HEK293 (cell line): ENCODE results near the gene EID2.

ENCODE experiments used
- CTCF ChIA-PET: fragments of 350-600 bp; formaldehyde crosslinking; extraction: SDS; loops from one replicate; lab custom pipeline; 2021; ENCODE audit warnings: antibody characterized with exemption; lab: Yijun Ruan, JAX
- POLR2A ChIA-PET: fragments of 300-600 bp; formaldehyde crosslinking; extraction: SDS; loops from one replicate; lab custom pipeline; 2020; ENCODE audit warnings: antibody characterized with exemption, inconsistent platforms; lab: Yijun Ruan, JAX
- H3K27ac ChIP-seq: fragments of 200-500 bp; sonication (Bioruptor generic); 2 replicates; pipeline ENCODE4 v1.5.1; 2014; ENCODE audit warnings: low read depth, low read length, control low read depth, inconsistent platforms; ENCODE audit errors: extremely low read depth
- H3K36me3 ChIP-seq, 2 experiments: fragments of 200-500 bp in 1 of 2; sonication (Bioruptor generic) in 1 of 2; 1 replicate in 1 of 2; 2 replicates in 1 of 2; pipeline ENCODE4 v1.5.1; 2014 to 2017; ENCODE audit warnings: inconsistent platforms in 2 of 2, low read length in 2 of 2; ENCODE audit not compliant: control insufficient read depth in 2 of 2, insufficient read depth in 1 of 2
- H3K4me1 ChIP-seq: fragments of 200-500 bp; sonication (Bioruptor generic); 2 replicates; pipeline ENCODE4 v1.5.1; 2014; ENCODE audit warnings: mild to moderate bottlenecking, low read length, inconsistent platforms; ENCODE audit not compliant: control insufficient read depth, insufficient read depth
- H3K4me3 ChIP-seq: 2 replicates; pipeline ENCODE4 v1.5.1; 2011; ENCODE audit warnings: low read depth, mild to moderate bottlenecking, control low read depth, low read length, moderate library complexity
- H3K9me3 ChIP-seq: fragments of 200-500 bp; sonication (Bioruptor generic); 2 replicates; pipeline ENCODE4 v1.5.1; 2014; ENCODE audit warnings: low read depth, low read length, inconsistent platforms; ENCODE audit not compliant: control insufficient read depth, insufficient read depth
- KLF8 ChIP-seq: fragments of 450-650 bp; formaldehyde crosslinking; IDR thresholded peaks from 2 replicates; pipeline ENCODE4 v1.5.1; 2016; ENCODE audit warnings: missing biosample characterization, missing genetic modification characterization
- KLF9 ChIP-seq: fragments of 450-650 bp; formaldehyde crosslinking; IDR thresholded peaks from 2 replicates; pipeline ENCODE4 v1.5.1; 2016; ENCODE audit warnings: missing biosample characterization, missing genetic modification characterization, low read depth
- PRDM1 ChIP-seq: fragments of 450-650 bp; formaldehyde crosslinking; IDR thresholded peaks from 2 replicates; pipeline ENCODE4; 2016; ENCODE audit warnings: missing biosample characterization, missing genetic modification characterization
- PRDM4 ChIP-seq: fragments of 450-650 bp; formaldehyde crosslinking; IDR thresholded peaks from 2 replicates; pipeline ENCODE4 v1.5.1; 2017; ENCODE audit warnings: missing biosample characterization, missing genetic modification characterization
- REST ChIP-seq: fragments of 450-650 bp; formaldehyde crosslinking; IDR thresholded peaks from 2 replicates; pipeline ENCODE4 v1.5.1; 2016; ENCODE audit warnings: missing biosample characterization, missing genetic modification characterization
- YY2 ChIP-seq: fragments of 450-650 bp; formaldehyde crosslinking; IDR thresholded peaks from 2 replicates; pipeline ENCODE4 v1.5.1; 2016; ENCODE audit warnings: missing biosample characterization, missing genetic modification characterization
- ZBTB21 ChIP-seq: fragments of 450-650 bp; formaldehyde crosslinking; IDR thresholded peaks from 2 replicates; pipeline ENCODE4 v1.5.1; 2017; ENCODE audit warnings: missing biosample characterization, missing genetic modification characterization
- ZNF184 ChIP-seq: fragments of 450-650 bp; IDR thresholded peaks from 2 replicates; pipeline ENCODE4 v1.5.1; 2018; ENCODE audit warnings: missing biosample characterization, mild to moderate bottlenecking, missing genetic modification characterization
- ZNF202 ChIP-seq: fragments of 450-650 bp; formaldehyde crosslinking; IDR thresholded peaks from 2 replicates; pipeline ENCODE4 v1.5.1; 2016; ENCODE audit warnings: missing biosample characterization, missing genetic modification characterization, borderline replicate concordance
- ZNF280D ChIP-seq: fragments of 450-650 bp; formaldehyde crosslinking; IDR thresholded peaks from 2 replicates; pipeline ENCODE4 v1.5.1; 2016; ENCODE audit warnings: missing biosample characterization, missing genetic modification characterization
- ZNF362 ChIP-seq: fragments of 450-650 bp; formaldehyde crosslinking; IDR thresholded peaks from 2 replicates; pipeline ENCODE4 v1.5.1; 2016; ENCODE audit warnings: missing biosample characterization, missing genetic modification characterization
- ZNF366 ChIP-seq: fragments of 450-650 bp; formaldehyde crosslinking; conservative IDR thresholded peaks from 2 replicates; pipeline ENCODE4 v1.5.1; 2016; ENCODE audit warnings: missing biosample characterization, missing genetic modification characterization
- ZNF544 ChIP-seq: fragments of 450-650 bp; formaldehyde crosslinking; IDR thresholded peaks from 2 replicates; pipeline ENCODE4 v1.5.0; 2017; ENCODE audit warnings: missing biosample characterization, missing genetic modification characterization
- ZNF629 ChIP-seq: fragments of 450-650 bp; formaldehyde crosslinking; IDR thresholded peaks from 2 replicates; pipeline ENCODE4 v1.5.1; 2017; ENCODE audit warnings: missing biosample characterization, missing genetic modification characterization

EID2 gene

GRCh38 chr19:39582442-39582841 is 42.5 kb upstream of the EID2 start:
- H3K4me3 ChIP-seq = no peak overlapping the region

GRCh38 chr19:39568604-39569003 is 28.6 kb upstream of the EID2 start:
- H3K27ac ChIP-seq = no peak overlapping the region
- H3K4me1 ChIP-seq = 0 out of 2 replicates have a peak, but pooled peaks cover 4% of the 10 kb centered on the region
- H3K36me3 ChIP-seq = no peaks in the 10 kb centered on the region
- no peak overlapping the region for H3K4me3 ChIP-seq
- H3K9me3 ChIP-seq = no peaks in the 10 kb centered on the region; the same call in none of the 2 replicates
- 0 out of 2 replicates have a peak, but pooled peaks have one; percentile 13 for TF ChIP-seq ZNF366 (tag by site-specific recombination)
- TF ChIP-seq ZNF362 (tag by site-specific recombination) = no peak
- no peak for TF ChIP-seq KLF8 (tag by site-specific recombination)
- peak; percentile 70 for TF ChIP-seq ZNF629
- 0 out of 2 replicates have a peak, but pooled peaks have one; percentile 13 for TF ChIP-seq PRDM1
- peak; percentile 89 for TF ChIP-seq ZBTB21 (tag by site-specific recombination)
- ChIA-PET POLR2A (no interaction called here), CTCF (interaction anchor here (0.5 to 0.6 kb wide), 2 partner anchors 128 to 153 kb away, joined by 3 to 4 read pairs; no protein-coding TSS in a partner anchor)

More at GRCh38 chr19:39582442-39582841, 42.5 kb upstream of the EID2 start:
- TF ChIP-seq KLF9 (tag by site-specific recombination) = no peak
- TF ChIP-seq, all 188 proteins: peak for 0
- Histone ChIP-seq H3K36me3 (no peaks in the 10 kb centered on the region), H3K27ac (no peak overlapping the region), H3K4me1 (no peaks in the 10 kb centered on the region), H3K9me3 (peaks cover 6% of the 10 kb centered on the region)
- ChIA-PET POLR2A (no interaction called here), CTCF (no interaction called here)

GRCh38 chr19:39566064-39566463 is 26.1 kb upstream of the EID2 start:
- TF ChIP-seq ZNF280D (no peak), REST (tag by site-specific recombination) (peak; percentile 92), ZNF202 (no peak), PRDM4 (no peak), ZNF544 (no peak), YY2 (no peak), ZNF184 (tag by site-specific recombination) (no peak)
- ChIA-PET POLR2A (no interaction called here), CTCF (interaction anchor here (0.7 to 1.1 kb wide), 2 partner anchors 14 to 107 kb away, joined by 3 to 14 read pairs; no protein-coding TSS in a partner anchor)
- H3K9me3 ChIP-seq = no peaks in the 10 kb centered on the region; the same call in none of the 2 replicates
- H3K27ac ChIP-seq = no peak overlapping the region
- H3K4me3 ChIP-seq = no peak overlapping the region
- H3K36me3 ChIP-seq = no peaks in the 10 kb centered on the region
- H3K4me1 ChIP-seq = peaks cover 16% of the 10 kb centered on the region
